M059J (cell line): ENCODE data around the gene CDC37. TPM values are rescaled to one million over a fixed set of nuclear protein-coding genes. Genes with fewer than 3 reads are reported as not detected.

Source experiments
- DNase-seq: peaks from one replicate; pipeline ENCODE4 v3.0.0-alpha.2; 2012; ENCODE audit warnings: low read depth
- total RNA-seq: library from RNA; depleted of rRNA; stranded (reverse); fragments of >200 nt; shearing (Covaris generic); gene quantifications from 2 replicates; pipeline ENCODE4 v1.2.3, GENCODE V29; 2014; rRNA removed

The CDC37 gene
- total RNA-seq = 109 and 233 TPM in 2 replicates

- peak; percentile 94 for DNase-seq
Observed at GRCh38 chr19:10403137-10404021, at the start of gene CDC37. CDC37 (minus strand) TSS chr19:10403542; CDS start chr19:10403479, 63 bp downstream.

- no peak for DNase-seq
Observed at GRCh38 chr19:10450853-10451609, 47.7 kb upstream of the CDC37 start.

GRCh38 chr19:10450191-10450852 lies 47.0 kb upstream of the CDC37 start:
- DNase-seq = no peak

GRCh38 chr19:10449037-10449436 lies 45.7 kb upstream of the CDC37 start:
- no peak for DNase-seq

- no peak for DNase-seq
Observed at GRCh38 chr19:10442698-10443097, 39.4 kb upstream of the CDC37 start.

GRCh38 chr19:10439588-10439987 lies 36.2 kb upstream of the CDC37 start:
- DNase-seq = no peak

GRCh38 chr19:10433131-10433536 lies 29.8 kb upstream of the CDC37 start:
- DNase-seq = peak; percentile 22

GRCh38 chr19:10432736-10433130 lies 29.4 kb upstream of the CDC37 start:
- no peak for DNase-seq

GRCh38 chr19:10431943-10432735 lies 28.8 kb upstream of the CDC37 start:
- DNase-seq = peak; percentile 34

GRCh38 chr19:10431254-10431942 lies 28.1 kb upstream of the CDC37 start:
- DNase-seq = peak; percentile 50

- DNase-seq = peak; percentile 37
Observed at GRCh38 chr19:10430505-10431253, 27.3 kb upstream of the CDC37 start.

- DNase-seq = no peak
Observed at GRCh38 chr19:10428996-10429381, 25.6 kb upstream of the CDC37 start.

GRCh38 chr19:10427169-10427568 lies 23.8 kb upstream of the CDC37 start:
- DNase-seq = no peak

GRCh38 chr19:10424011-10424637 lies 20.8 kb upstream of the CDC37 start:
- DNase-seq = peak; percentile 82

- DNase-seq = no peak
Observed at GRCh38 chr19:10422846-10423245, 19.5 kb upstream of the CDC37 start.

- DNase-seq = no peak
Observed at GRCh38 chr19:10422046-10422461, 18.7 kb upstream of the CDC37 start.

GRCh38 chr19:10421240-10422045 lies 18.1 kb upstream of the CDC37 start:
- DNase-seq = no peak

GRCh38 chr19:10420444-10421239 lies 17.3 kb upstream of the CDC37 start, which contains the start of gene PDE4A:
PDE4A (plus strand) TSS chr19:10420538; CDS start chr19:10420765, 227 bp downstream.
- DNase-seq = no peak
